ENCODE data around the gene TRIM25.
A peak's percentile ranks its signal among the peaks of the same experiment; 100 is the strongest.

The TRIM25 gene

GRCh38 chr17:56893503-56893902 lies 20.3 kb downstream of the TRIM25 start:
- no peak for DNase-seq

- DNase-seq = no peak
Measured at GRCh38 chr17:56892333-56892732, 21.5 kb downstream of the TRIM25 start.

GRCh38 chr17:56891751-56892150 lies 22.1 kb downstream of the TRIM25 start:
- DNase-seq = no peak

- DNase-seq = no peak
Measured at GRCh38 chr17:56890906-56891674, 22.8 kb downstream of the TRIM25 start.

GRCh38 chr17:56890390-56890789 lies 23.5 kb downstream of the TRIM25 start:
- no peak for DNase-seq

GRCh38 chr17:56887552-56888467 lies 26.0 kb downstream of the TRIM25 start:
- DNase-seq = no peak

- DNase-seq = no peak
Measured at GRCh38 chr17:56887105-56887504, 26.7 kb downstream of the TRIM25 start.

GRCh38 chr17:56886288-56886731 lies 27.5 kb downstream of the TRIM25 start:
- no peak for DNase-seq

GRCh38 chr17:56885312-56885657 lies 28.6 kb downstream of the TRIM25 start:
- no peak for DNase-seq

- DNase-seq = no peak
Measured at GRCh38 chr17:56884483-56885311, 29.2 kb downstream of the TRIM25 start.

- no peak for DNase-seq
Measured at GRCh38 chr17:56883616-56884015, 30.2 kb downstream of the TRIM25 start.

GRCh38 chr17:56881685-56882295 lies 32.1 kb downstream of the TRIM25 start:
- no peak for DNase-seq

- DNase-seq = no peak
Measured at GRCh38 chr17:56880571-56880970, 33.3 kb downstream of the TRIM25 start.

GRCh38 chr17:56880133-56880532 lies 33.7 kb downstream of the TRIM25 start:
- DNase-seq = no peak

GRCh38 chr17:56879280-56879679 lies 34.6 kb downstream of the TRIM25 start:
- no peak for DNase-seq

GRCh38 chr17:56876766-56877179 lies 37.1 kb downstream of the TRIM25 start:
- DNase-seq = no peak

GRCh38 chr17:56870081-56870651 lies 43.7 kb downstream of the TRIM25 start:
- DNase-seq = peak; percentile 14

- DNase-seq = no peak
Measured at GRCh38 chr17:56868716-56869115, 45.1 kb downstream of the TRIM25 start.

GRCh38 chr17:56867948-56868376 lies 45.9 kb downstream of the TRIM25 start:
- no peak for DNase-seq

- no peak for DNase-seq
Measured at GRCh38 chr17:56866496-56866895, 47.4 kb downstream of the TRIM25 start.

GRCh38 chr17:56866076-56866475 lies 47.8 kb downstream of the TRIM25 start:
- DNase-seq = no peak

GRCh38 chr17:56863974-56864373 lies 49.9 kb downstream of the TRIM25 start:
- no peak for DNase-seq
